HCT116 (cell line): ENCODE data around the gene MINDY4. TPM values are rescaled to one million over a fixed set of nuclear protein-coding genes. Genes with fewer than 3 reads are reported as not detected.

Experiments
- ATAC-seq: fragments of 200-7000 bp; cut with Tn5 transposase; 2 replicates; pipeline ENCODE4 v1.9.1; 2020; ENCODE audit warnings: mild to moderate bottlenecking, moderate library complexity
- BruUV-seq: library from RNA; stranded (reverse); fragments of 400-500 nt; replicated peaks from 2 replicates; lab custom pipeline; 2021; lab: Mats Ljungman, UMichigan
- CTCF ChIA-PET: fragments of 300-600 bp; sonication (Branson Sonifier 250); formaldehyde crosslinking; loops from one replicate; lab custom pipeline; 2021; ENCODE audit warnings: antibody characterized with exemption; lab: Charles Lee
- POLR2A ChIA-PET: fragments of 300-600, 350-600 bp; sonication (Branson Sonifier 250); formaldehyde crosslinking; loops from one replicate; lab custom pipeline; 2021; ENCODE audit warnings: antibody characterized with exemption; lab: Charles Lee
- RAD21 ChIA-PET, 2 experiments: fragments of 300-600 bp; sonication (Branson Sonifier 250); formaldehyde crosslinking; loops; one replicate each; lab custom pipeline; 2023; ENCODE audit warnings: low total read pairs in 2 of 2; ENCODE audit not compliant: uncharacterized antibody in 2 of 2, unreplicated experiment in 2 of 2, low non-redundant PET in 1 of 2; lab: Charles Lee
- DNase-seq: peaks from one replicate; pipeline ENCODE4 v3.0.0-alpha.2; 2010; ENCODE audit warnings: low read depth, low spot score
- H2AFZ ChIP-seq: fragments of 200-600 bp; shearing (Covaris generic), sonication (generic); 2 replicates; pipeline ENCODE4 v1.6.1; 2017; ENCODE audit warnings: low read depth, mixed run types, mixed read lengths, antibody characterized with exemption, low read length; ENCODE audit not compliant: poor library complexity, severe bottlenecking
- H3K27ac ChIP-seq: 2 replicates; pipeline ENCODE4 v1.5.1; 2012; ENCODE audit warnings: low read depth, low read length
- H3K27me3 ChIP-seq: fragments of 200-600 bp; sonication (generic); 2 replicates; pipeline ENCODE4 v1.6.1; 2016; ENCODE audit warnings: mixed run types, low read length, mixed read lengths; ENCODE audit not compliant: insufficient read depth
- H3K36me3 ChIP-seq, 2 experiments: fragments of 200-500 bp in 1 of 2; fragments of 200-600 bp in 1 of 2; sonication (Bioruptor generic) in 1 of 2; sonication (generic) in 1 of 2; 2 replicates each; pipeline versions ENCODE4 v1.5.1 to v1.6.1; 2014 to 2016; ENCODE audit warnings: low read length in 2 of 2, inconsistent platforms in 1 of 2, mixed read lengths in 1 of 2, mixed run types in 1 of 2; ENCODE audit not compliant: insufficient read depth in 2 of 2, control insufficient read depth in 1 of 2
- H3K4me1 ChIP-seq, 2 experiments: fragments of 200-600 bp in 1 of 2; sonication (generic) in 1 of 2; 2 replicates each; pipeline versions ENCODE4 v1.5.1 to v1.6.1; 2012 to 2017; ENCODE audit warnings: low read length in 2 of 2, inconsistent platforms in 1 of 2, mild to moderate bottlenecking in 1 of 2, mixed read lengths in 1 of 2, mixed run types in 1 of 2, moderate library complexity in 1 of 2; ENCODE audit not compliant: insufficient read depth in 2 of 2, control insufficient read depth in 1 of 2
- H3K4me2 ChIP-seq: fragments of 200-600 bp; sonication (generic); 2 replicates; pipeline ENCODE4 v1.6.1; 2017; ENCODE audit warnings: mixed run types, low read length, mixed read lengths
- H3K4me3 ChIP-seq, 2 experiments: fragments of 200-600 bp in 1 of 2; sonication (generic) in 1 of 2; replicated peaks in 1 of 2; 2 replicates each; pipeline ENCODE4 v1.5.1; 2011 to 2016; ENCODE audit warnings: low read length in 2 of 2, control low read depth in 1 of 2, low read depth in 1 of 2, mild to moderate bottlenecking in 1 of 2, mixed read lengths in 1 of 2, mixed run types in 1 of 2
- H3K79me2 ChIP-seq: fragments of 200-600 bp; sonication (generic); 2 replicates; pipeline ENCODE4 v1.6.1; 2017; ENCODE audit warnings: mild to moderate bottlenecking, mixed run types, low read length, moderate library complexity, mixed read lengths; ENCODE audit not compliant: insufficient read depth
- H3K9ac ChIP-seq: fragments of 200-600 bp; sonication (generic); 2 replicates; pipeline ENCODE4 v1.6.1; 2016; ENCODE audit warnings: low read length, mixed read lengths
- H3K9me2 ChIP-seq: fragments of 200-600 bp; sonication (generic), shearing (Covaris generic); 2 replicates; pipeline ENCODE4 v1.6.1; 2017; ENCODE audit warnings: mixed run types, mild to moderate bottlenecking, moderate library complexity; ENCODE audit not compliant: insufficient read depth
- H3K9me3 ChIP-seq, 2 experiments: fragments of 200-500 bp in 1 of 2; fragments of 200-600 bp in 1 of 2; sonication (Bioruptor generic) in 1 of 2; sonication (generic) in 1 of 2; 2 replicates each; pipeline ENCODE4 v1.6.1; 2014 to 2017; ENCODE audit warnings: low read length in 2 of 2, mixed read lengths in 2 of 2, inconsistent platforms in 1 of 2, low read depth in 1 of 2, mild to moderate bottlenecking in 1 of 2, mixed run types in 1 of 2, moderate library complexity in 1 of 2; ENCODE audit not compliant: control insufficient read depth in 1 of 2, insufficient read depth in 1 of 2
- H4K20me1 ChIP-seq: fragments of 200-600 bp; sonication (generic), shearing (Covaris generic); 2 replicates; pipeline ENCODE4 v1.6.1; 2017; ENCODE audit warnings: mixed run types, mild to moderate bottlenecking, moderate library complexity; ENCODE audit not compliant: insufficient read depth
- CTCF ChIP-seq, 3 experiments: fragments of 200-600 bp in 1 of 3; sonication (generic) in 1 of 3; IDR thresholded peaks in 2 of 3; conservative IDR thresholded peaks in 1 of 3; 2 replicates each; pipeline ENCODE4 v1.5.1; 2012 to 2017; ENCODE audit warnings: low read depth in 2 of 3, low read length in 2 of 3, antibody characterized with exemption in 1 of 3, borderline replicate concordance in 1 of 3, control low read depth in 1 of 3, mild to moderate bottlenecking in 1 of 3, mixed read lengths in 1 of 3, mixed run types in 1 of 3, moderate library complexity in 1 of 3; ENCODE audit not compliant: insufficient read depth in 1 of 3
- EGR1 ChIP-seq: IDR thresholded peaks from 2 replicates; pipeline ENCODE4 v1.6.1; 2012; ENCODE audit warnings: low read depth
- EZH2 ChIP-seq: fragments of 200-600 bp; sonication (generic); IDR thresholded peaks from 2 replicates; pipeline ENCODE4 v1.6.1; 2017; ENCODE audit warnings: antibody characterized with exemption, mixed run types
- EZH2phosphoT487 ChIP-seq: fragments of 200-600 bp; IDR thresholded peaks from 2 replicates; pipeline ENCODE4 v1.6.1; 2018; ENCODE audit warnings: antibody characterized with exemption, borderline replicate concordance
- FOSL1 ChIP-seq: IDR thresholded peaks from 2 replicates; pipeline ENCODE4 v1.6.1; 2012; ENCODE audit warnings: low read depth
- POLR2A ChIP-seq: IDR thresholded peaks from 2 replicates; pipeline ENCODE4 v1.7.0; 2011; ENCODE audit warnings: borderline replicate concordance; ENCODE audit not compliant: insufficient read depth, insufficient read length; ENCODE audit errors: extremely low read depth
- ZFX ChIP-seq: fragments of 450-650 bp; IDR thresholded peaks from 2 replicates; pipeline ENCODE4 v1.6.1; 2017
- ZNF274 ChIP-seq: fragments of 200-500 bp; sonication (Bioruptor generic); IDR thresholded peaks from 2 replicates; pipeline ENCODE4 v1.6.1; 2014; ENCODE audit warnings: mild to moderate bottlenecking, low read depth, low read length, inconsistent platforms
- intact Hi-C: fragments of 100-400 bp; cut with micrococcal nuclease; formaldehyde crosslinking; loops from 2 replicates; pipeline ENCODE4 v1.10.0; 2022
- total RNA-seq: library from RNA; stranded (reverse); gene quantifications from one replicate; pipeline ENCODE4 v1.2.1, GENCODE V29; 2021; ENCODE audit not compliant: unreplicated experiment
- TF ChIP-seq, protein P1 (sequence below): IDR thresholded peaks from 2 replicates; pipeline ENCODE4 v1.6.1; 2012

The MINDY4 gene
- total RNA-seq, 1 experiment from 2014 or later, result 6.1 TPM

DNA sequence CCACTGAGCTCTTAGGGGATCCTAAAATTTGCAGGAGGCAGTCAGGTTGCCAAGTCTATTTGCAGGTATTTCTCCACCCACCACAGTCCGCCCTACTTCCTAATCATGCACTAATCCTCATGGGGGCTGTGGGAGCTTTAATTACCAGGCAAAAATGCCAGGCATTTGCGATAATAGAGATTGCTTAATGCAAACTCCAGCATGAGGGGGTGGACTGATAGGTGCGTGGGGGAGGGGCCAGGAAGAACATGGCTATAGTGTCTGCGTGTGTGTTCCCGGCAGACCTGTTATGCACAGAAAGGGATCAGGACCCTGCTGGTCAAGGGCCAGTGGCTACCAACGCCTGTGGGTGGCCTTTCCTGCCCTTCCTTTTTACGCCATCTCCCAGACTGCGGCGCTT is 124.8 kb downstream of the MINDY4 start:
- TF ChIP-seq CTCF (IDR thresholded peaks at IDR 0.05 in 2 of 3, conservative IDR thresholded peaks at IDR 0.05 in 1 of 3; ENCODE audit: borderline replicate concordance in 1 of 3, insufficient read depth in 1 of 3, low read depth in 2 of 3, low read length in 2 of 3) (no peak), ZNF274 (no peak), POLR2A (no peak), EZH2phosphoT487 (no peak), EGR1 (no peak), ZFX (no peak), FOSL1 (no peak), EZH2 (no peak)
- TF ChIP-seq, protein P1, sequence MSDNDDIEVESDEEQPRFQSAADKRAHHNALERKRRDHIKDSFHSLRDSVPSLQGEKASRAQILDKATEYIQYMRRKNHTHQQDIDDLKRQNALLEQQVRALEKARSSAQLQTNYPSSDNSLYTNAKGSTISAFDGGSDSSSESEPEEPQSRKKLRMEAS, result no peak
- H3K27me3 ChIP-seq, result no peaks in the 10 kb centered on the region
- H3K9me3 ChIP-seq, result no peaks in the 10 kb centered on the region
- no peak overlapping the region for H3K27ac ChIP-seq
- H3K9ac ChIP-seq, result no peak overlapping the region
- no peaks in the 10 kb centered on the region for H3K79me2 ChIP-seq
- H3K36me3 ChIP-seq, result no peaks in the 10 kb centered on the region
- intact Hi-C loops, result no loop called here
- H4K20me1 ChIP-seq, result no peaks in the 10 kb centered on the region
- H3K4me1 ChIP-seq, result no peaks in the 10 kb centered on the region
- BruUV-seq, result no TSS peak
- H3K4me2 ChIP-seq, result no peak overlapping the region
- H3K9me2 ChIP-seq, result no peaks in the 10 kb centered on the region
- no peak overlapping the region for H2AFZ ChIP-seq
- RAD21 ChIA-PET, result no interaction called here
- POLR2A ChIA-PET, result no interaction called here
- ATAC-seq (no peak), DNase-seq (no peak)
- H3K4me3 ChIP-seq, result no peak overlapping the region
- CTCF ChIA-PET, result no interaction called here
